Jurkat, Clone E6-1 (cell line): ENCODE results near the gene PIGU.

Experiments
- DNase-seq: peaks from one replicate; pipeline ENCODE4 v3.0.0-alpha.2; 2011; ENCODE audit warnings: low read depth, low spot score
- H3K4me3 ChIP-seq: 2 replicates; pipeline ENCODE4 v1.5.1; 2011; ENCODE audit warnings: mild to moderate bottlenecking, low read length, control low read depth, moderate library complexity

The PIGU gene

GRCh38 chr20:34583544-34583943 lies 93.3 kb downstream of the PIGU start:
- H3K4me3 ChIP-seq = no peak overlapping the region
- DNase-seq = no peak

- no peak for DNase-seq
Observed at GRCh38 chr20:34582911-34583310, 94.0 kb downstream of the PIGU start.

DNA sequence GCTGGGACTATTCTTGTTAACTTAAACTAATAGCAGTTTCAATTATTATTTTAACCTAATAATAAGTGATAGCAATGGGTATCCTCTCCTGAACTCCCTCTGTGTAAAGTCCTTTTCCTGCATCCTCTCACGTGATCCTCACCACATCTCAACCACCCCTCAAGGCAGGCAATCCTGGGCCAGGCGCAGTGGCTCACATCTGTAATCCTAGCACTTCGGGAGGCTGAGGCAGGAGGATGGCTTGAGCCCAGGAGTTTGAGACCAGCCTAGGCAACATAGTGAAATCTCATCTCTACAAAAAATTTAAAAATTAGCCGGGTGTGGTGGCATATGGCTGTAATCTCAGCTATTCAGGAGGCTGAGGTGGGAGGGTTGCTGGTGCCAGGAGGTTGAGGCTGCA lies 94.7 kb downstream of the PIGU start:
- no peak for DNase-seq
- no peak overlapping the region for H3K4me3 ChIP-seq

More at GRCh38 chr20:34582911-34583310, 94.0 kb downstream of the PIGU start:
- no peak overlapping the region for H3K4me3 ChIP-seq

- DNase-seq = no peak
- no peak overlapping the region for H3K4me3 ChIP-seq
Observed at GRCh38 chr20:34581341-34582184, 95.3 kb downstream of the PIGU start.

- H3K4me3 ChIP-seq = no peak overlapping the region
- DNase-seq = no peak
Observed at GRCh38 chr20:34579979-34580940, 96.6 kb downstream of the PIGU start.

DNA sequence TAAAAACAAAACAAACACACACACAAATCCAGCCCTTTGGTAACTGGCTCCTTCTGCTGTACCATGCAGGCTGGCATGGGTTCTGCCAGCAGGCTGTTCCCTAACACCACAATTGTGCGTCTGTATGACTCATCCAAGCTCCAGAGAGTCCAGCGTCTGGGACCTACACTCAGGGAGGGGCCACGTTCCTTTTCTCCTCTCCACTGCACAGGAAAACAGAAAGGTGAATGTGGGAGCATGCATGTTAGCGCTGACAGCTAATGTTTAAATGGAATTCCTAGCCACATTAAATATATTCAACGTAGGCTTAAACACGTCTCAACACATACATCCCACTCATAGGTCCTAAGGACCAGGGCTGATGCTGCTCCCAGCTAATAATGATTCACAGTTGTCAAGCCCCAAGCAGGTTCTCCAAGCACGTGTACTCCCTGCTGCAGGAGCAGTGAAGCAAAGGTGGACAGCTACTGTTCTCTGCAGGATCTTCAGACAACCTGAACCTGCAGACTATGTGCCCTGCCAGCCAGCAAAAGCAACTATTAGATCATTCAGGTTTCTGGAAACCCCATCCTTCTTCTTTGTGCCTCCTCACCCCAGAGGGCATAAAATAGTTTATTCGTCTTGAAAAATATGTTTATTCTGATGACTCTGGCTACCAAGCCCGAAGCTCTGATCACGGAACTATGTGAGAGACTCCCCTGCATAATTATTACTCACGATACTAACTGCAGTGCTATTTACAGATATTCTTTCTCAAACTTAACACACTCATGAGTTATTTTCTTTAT lies 97.5 kb downstream of the PIGU start:
- H3K4me3 ChIP-seq = no peak overlapping the region
- DNase-seq = no peak

DNA sequence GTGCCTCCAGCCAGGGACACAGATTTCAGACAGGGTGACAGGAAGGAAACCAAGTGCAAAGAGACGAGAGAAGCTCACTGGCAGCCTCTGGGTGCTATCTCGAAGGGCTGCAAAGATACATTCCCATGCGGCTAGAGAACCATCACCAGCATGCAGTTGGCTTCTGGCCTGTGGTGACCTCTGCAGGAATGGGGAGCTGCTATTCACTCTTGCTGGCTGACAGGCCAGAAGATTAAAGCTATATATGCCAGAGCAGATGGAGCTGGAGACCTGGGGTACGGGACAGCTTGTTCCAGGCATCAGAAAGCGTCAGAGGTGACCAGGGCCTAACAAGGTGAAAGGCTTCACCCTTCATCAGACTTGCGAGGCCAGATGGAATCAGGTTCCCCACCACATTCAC lies 98.4 kb downstream of the PIGU start:
- H3K4me3 ChIP-seq = no peak overlapping the region
- no peak for DNase-seq

DNA sequence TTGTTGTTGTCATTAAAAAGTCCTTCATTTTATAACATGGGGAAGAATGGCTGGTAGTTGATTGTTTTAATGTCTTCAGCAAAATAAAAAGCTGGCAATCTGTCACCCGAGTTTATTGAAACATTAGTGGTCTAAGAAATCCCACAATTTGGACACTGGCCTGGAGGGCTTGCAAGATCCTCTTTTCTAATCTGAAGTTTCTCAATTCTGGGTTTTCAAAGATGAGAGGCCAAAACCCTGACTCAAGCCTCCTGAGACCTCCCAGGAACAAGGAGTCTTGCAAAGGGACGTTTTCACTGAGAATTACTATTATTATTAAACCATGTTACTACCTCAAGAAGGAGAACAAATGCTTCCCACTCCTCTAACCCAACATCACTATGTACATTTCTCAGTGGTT lies 98.9 kb downstream of the PIGU start:
- no peak overlapping the region for H3K4me3 ChIP-seq
- DNase-seq = no peak

DNA sequence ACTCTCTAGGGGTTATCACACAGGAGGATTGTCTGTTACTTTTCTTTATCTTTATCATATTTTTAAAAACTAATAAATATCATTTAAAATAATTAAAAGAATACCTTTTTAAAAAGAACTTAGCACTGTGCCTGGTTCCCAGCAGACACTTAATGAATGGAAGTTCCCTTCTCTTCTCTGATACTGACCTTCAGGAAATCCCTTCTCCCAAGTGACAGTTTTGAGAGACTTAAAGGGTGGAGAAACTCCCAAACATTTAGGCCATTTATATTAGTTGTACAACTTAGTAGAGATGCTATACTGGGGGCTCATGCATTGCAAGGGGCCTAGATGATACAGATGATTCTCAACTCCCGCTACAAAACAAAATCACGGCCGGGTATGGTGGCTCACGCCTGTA lies 99.8 kb downstream of the PIGU start:
- H3K4me3 ChIP-seq = no peak overlapping the region
- DNase-seq = no peak

DNA sequence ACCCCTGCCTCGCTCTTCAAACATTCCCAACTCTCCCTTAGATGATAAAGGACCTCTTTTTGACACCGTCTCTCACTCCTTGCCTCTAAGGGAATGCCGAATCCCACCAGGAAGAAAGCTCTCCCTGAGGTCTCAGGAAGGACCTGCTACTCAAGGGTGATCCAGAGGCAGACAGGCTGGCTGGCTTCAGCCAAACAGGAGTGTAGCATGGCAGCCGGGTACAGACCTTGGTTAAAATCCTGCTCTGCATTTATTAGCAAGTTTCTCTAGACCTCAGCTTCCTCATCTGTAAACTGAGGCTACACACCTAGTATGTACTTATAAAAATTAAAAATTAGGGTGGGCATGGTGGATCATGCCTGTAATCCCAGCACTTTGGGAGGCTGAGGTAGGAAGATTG lies 101.1 kb downstream of the PIGU start:
- H3K4me3 ChIP-seq = no peak overlapping the region
- DNase-seq = no peak

- no peak overlapping the region for H3K4me3 ChIP-seq
- no peak for DNase-seq
Observed at GRCh38 chr20:34575271-34575670, 101.6 kb downstream of the PIGU start.

DNA sequence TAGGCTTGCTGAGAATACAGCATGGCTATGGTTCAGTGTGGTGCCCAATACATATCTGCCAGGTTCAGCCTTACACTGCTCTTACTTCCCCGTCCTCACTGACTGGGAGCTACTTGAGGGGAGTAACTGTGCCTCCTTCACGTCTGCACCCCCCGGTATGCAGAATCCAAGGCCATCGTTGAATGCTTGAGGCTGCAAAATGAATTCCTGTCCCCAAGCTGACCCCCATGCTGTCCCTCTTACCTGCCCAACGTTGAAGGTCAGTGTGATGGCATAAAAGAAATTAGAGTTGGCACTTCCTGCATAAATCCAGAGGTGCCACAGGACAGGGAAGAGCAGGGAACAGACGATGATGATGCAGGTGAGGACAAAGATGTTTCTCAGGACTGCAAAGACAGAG lies 102.0 kb downstream of the PIGU start:
- no peak overlapping the region for H3K4me3 ChIP-seq
- no peak for DNase-seq

DNA sequence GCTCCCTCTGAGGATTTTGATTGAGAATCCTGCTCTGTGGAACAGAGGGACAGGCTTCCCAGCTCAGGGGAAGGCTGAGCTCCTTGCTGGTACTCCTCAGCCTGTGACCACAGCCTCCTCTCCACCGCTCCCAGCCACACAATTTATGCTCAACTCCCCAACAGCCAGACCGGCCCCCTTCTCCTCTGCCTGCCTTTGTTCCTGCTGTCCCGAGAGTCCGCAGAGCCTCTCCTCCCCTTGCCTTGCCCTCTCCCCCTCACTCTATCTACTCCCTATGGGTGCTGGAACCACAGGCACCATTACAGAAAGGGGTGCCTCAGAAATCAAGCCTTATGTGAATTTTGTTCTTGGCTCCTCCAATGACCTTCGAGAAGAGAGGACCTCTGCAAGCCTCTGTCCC lies 102.5 kb downstream of the PIGU start:
- H3K4me3 ChIP-seq = no peak overlapping the region
- DNase-seq = no peak

- H3K4me3 ChIP-seq = no peak overlapping the region
- no peak for DNase-seq
Observed at GRCh38 chr20:34573541-34574300, 103.2 kb downstream of the PIGU start.

DNA sequence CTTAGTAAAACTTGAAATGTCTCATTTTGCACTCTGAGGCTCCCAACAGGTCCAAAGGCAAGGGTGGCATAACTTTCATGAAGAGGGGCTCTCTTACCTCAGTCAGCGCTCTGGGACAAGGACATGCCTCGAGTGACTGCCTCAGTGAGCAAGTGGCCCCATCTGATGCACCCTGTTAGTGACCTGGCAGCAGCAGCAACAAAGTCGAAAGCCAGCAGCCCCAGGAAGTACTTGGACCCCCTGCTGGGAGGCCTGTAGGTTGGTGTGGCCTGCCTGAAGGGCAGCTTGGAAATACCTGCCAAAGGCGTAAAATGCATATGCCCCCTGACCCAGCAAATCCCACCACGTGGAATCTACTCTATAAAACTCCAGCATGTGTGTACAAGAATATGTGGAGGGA lies 105.1 kb downstream of the PIGU start:
- DNase-seq = no peak
- no peak overlapping the region for H3K4me3 ChIP-seq

DNA sequence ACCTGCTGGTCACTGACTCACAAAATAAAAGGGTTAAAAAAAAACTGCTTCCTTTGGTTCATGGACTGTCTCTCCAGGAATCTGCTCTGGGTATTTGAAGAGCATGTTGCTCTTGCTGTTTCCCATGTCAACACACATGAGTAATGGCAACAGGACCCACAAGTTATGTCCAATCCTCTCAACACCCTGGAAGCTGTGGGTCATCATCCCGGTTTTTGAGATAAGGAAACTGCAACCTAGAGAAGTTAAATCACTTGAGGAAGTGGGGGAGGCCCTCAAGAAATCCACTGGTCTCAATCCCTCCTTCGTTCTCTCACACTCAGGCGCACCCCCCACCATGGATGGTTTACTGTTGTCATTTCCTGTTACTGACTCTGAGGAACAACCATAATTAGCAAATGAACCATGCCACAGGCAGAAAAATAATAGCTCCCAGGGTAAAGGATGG lies 106.0 kb downstream of the PIGU start:
- no peak for DNase-seq

DNA sequence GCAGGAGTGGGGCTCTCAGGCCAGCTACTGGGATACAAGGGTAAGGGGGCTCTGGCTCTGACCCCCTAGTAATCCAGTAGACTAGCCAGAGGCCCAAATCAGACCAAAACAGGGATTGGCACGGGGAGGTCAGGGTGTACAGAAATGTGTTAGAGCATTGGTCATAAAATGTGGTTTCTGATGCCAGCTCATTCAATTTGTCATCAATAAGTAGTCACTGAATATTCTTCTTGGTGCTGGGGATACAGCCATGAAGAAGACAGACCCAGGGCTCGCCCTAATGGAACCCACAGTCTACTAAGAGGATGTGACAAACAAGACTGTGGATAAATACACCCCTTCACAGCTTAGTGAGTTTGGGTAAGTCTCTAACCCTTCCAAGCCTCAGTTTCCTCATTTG lies 107.3 kb downstream of the PIGU start:
- H3K4me3 ChIP-seq = no peak overlapping the region
- no peak for DNase-seq

More for the DNA sequence above, 106.0 kb downstream of the PIGU start:
- no peak overlapping the region for H3K4me3 ChIP-seq
